GM12878 (cell line): ENCODE results near the gene PHKB.

Source experiments
- CBFB ChIP-seq: IDR thresholded peaks from 2 replicates; pipeline ENCODE4 v1.6.1; 2016; ENCODE audit warnings: antibody characterized with exemption, low read depth
- POLR2AphosphoS5 ChIP-seq: IDR thresholded peaks from 2 replicates; pipeline ENCODE4 v1.6.1; 2011; ENCODE audit warnings: mild to moderate bottlenecking, low read length, inconsistent platforms
- SP1 ChIP-seq: IDR thresholded peaks from one replicate; pipeline ENCODE4 v1.6.1; 2011; ENCODE audit warnings: low read depth, low read length
- TF ChIP-seq, protein P1 (sequence below): IDR thresholded peaks from 2 replicates; pipeline ENCODE4 v1.6.1; 2012; ENCODE audit warnings: mild to moderate bottlenecking, low read depth, low read length

DNA sequence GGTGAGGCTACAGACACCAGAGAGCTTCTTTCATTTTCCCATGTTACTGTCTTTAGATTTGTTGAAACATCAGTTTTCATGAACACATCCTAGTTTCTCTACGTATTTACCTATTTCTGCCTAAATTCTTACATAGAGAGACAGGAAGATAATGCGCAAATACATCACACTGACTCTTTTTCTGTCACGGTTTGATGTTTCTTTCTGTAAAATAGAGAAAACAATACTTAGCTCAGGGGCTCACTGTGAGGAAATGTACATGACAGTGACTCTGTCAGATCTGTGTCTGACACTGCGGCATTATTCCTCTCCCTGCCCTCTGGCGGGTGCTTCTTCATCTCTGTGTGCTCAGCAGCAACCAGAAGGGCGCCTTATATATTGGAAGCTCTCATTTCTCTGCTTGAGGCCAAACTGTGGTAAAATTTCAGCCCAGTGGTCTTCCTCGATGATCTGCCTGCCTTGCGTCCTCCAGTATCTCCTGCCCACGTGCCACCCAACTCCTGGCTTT, 264.1 kb downstream of the PHKB start:
- no peak for TF ChIP-seq SP1
- TF ChIP-seq CBFB: no peak
- TF ChIP-seq, protein P1, sequence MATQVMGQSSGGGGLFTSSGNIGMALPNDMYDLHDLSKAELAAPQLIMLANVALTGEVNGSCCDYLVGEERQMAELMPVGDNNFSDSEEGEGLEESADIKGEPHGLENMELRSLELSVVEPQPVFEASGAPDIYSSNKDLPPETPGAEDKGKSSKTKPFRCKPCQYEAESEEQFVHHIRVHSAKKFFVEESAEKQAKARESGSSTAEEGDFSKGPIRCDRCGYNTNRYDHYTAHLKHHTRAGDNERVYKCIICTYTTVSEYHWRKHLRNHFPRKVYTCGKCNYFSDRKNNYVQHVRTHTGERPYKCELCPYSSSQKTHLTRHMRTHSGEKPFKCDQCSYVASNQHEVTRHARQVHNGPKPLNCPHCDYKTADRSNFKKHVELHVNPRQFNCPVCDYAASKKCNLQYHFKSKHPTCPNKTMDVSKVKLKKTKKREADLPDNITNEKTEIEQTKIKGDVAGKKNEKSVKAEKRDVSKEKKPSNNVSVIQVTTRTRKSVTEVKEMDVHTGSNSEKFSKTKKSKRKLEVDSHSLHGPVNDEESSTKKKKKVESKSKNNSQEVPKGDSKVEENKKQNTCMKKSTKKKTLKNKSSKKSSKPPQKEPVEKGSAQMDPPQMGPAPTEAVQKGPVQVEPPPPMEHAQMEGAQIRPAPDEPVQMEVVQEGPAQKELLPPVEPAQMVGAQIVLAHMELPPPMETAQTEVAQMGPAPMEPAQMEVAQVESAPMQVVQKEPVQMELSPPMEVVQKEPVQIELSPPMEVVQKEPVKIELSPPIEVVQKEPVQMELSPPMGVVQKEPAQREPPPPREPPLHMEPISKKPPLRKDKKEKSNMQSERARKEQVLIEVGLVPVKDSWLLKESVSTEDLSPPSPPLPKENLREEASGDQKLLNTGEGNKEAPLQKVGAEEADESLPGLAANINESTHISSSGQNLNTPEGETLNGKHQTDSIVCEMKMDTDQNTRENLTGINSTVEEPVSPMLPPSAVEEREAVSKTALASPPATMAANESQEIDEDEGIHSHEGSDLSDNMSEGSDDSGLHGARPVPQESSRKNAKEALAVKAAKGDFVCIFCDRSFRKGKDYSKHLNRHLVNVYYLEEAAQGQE: no peak
- TF ChIP-seq POLR2AphosphoS5: no peak
